ENCODE data around the gene COL28A1. TPM values are rescaled to one million over a fixed set of nuclear protein-coding genes. Genes with fewer than 3 reads are reported as not detected.

Gene COL28A1
- total and polyA plus RNA-seq, 7 donors, result 0.29 to 6.3 (median 1.9) TPM

GRCh38 chr7:7375538-7375937 is 160.1 kb downstream of the COL28A1 start:
- no peak overlapping the region for H3K4me3 ChIP-seq
- H3K36me3 ChIP-seq (ENCODE audit: insufficient read depth in 1 of 2, low read depth in 1 of 2), result peaks cover 0 to 11% of the 10 kb centered on the region in 2 donors
- DNase-seq (no peak), ATAC-seq (no peak)
- H3K4me1 ChIP-seq, result no peaks in the 10 kb centered on the region
- H3K27me3 ChIP-seq (ENCODE audit: insufficient read depth in 3 of 3, low read length in 2 of 3), result no peaks in the 10 kb centered on the region
- intact Hi-C loops (cut with DNase I), result no loop called here
- WGBS, 3 donors, result 50 to 54% (median 52%) methylated on average over 4 of the region's 4 CpGs
- H3K27ac ChIP-seq, result no peak overlapping the region
- H3K9me3 ChIP-seq, result no peaks in the 10 kb centered on the region
- no peak for TF ChIP-seq CTCF (IDR thresholded peaks at IDR 0.05)

GRCh38 chr7:7370076-7370475 is 165.6 kb downstream of the COL28A1 start:
- Histone ChIP-seq H3K4me1 (no peaks in the 10 kb centered on the region), H3K36me3 (ENCODE audit: insufficient read depth in 1 of 2, low read depth in 1 of 2) (peaks cover 0 to 14% of the 10 kb centered on the region in 2 donors), H3K4me3 (no peak overlapping the region), H3K9me3 (no peaks in the 10 kb centered on the region), H3K27ac (no peak overlapping the region), H3K27me3 (ENCODE audit: insufficient read depth in 3 of 3, low read length in 2 of 3) (no peaks in the 10 kb centered on the region)
- no peak for ATAC-seq
- intact Hi-C loops (cut with DNase I), result no loop called here
- no peak for DNase-seq
- WGBS, 3 donors, result 72 to 83% (median 73%) methylated on average over 2 of the region's 2 CpGs
- TF ChIP-seq CTCF (IDR thresholded peaks at IDR 0.05), result no peak

GRCh38 chr7:7369134-7369533 is 166.5 kb downstream of the COL28A1 start:
- TF ChIP-seq CTCF (IDR thresholded peaks at IDR 0.05), result no peak
- Histone ChIP-seq H3K36me3 (ENCODE audit: insufficient read depth in 1 of 2, low read depth in 1 of 2) (peaks cover 0 to 14% of the 10 kb centered on the region in 2 donors), H3K27me3 (ENCODE audit: insufficient read depth in 3 of 3, low read length in 2 of 3) (no peaks in the 10 kb centered on the region), H3K9me3 (no peaks in the 10 kb centered on the region), H3K4me3 (no peak overlapping the region), H3K4me1 (no peaks in the 10 kb centered on the region), H3K27ac (no peak overlapping the region)
- WGBS, 3 donors, result 92 to 94% (median 92%) methylated on average over 2 of the region's 2 CpGs
- intact Hi-C loops (cut with DNase I), result no loop called here
- ATAC-seq (no peak), DNase-seq (no peak)

- no peak for ATAC-seq
- H3K4me3 ChIP-seq, result no peak overlapping the region
- intact Hi-C loops (cut with DNase I), result no loop called here
- H3K4me1 ChIP-seq, result no peaks in the 10 kb centered on the region
- H3K27ac ChIP-seq, result no peak overlapping the region
- peaks cover 0 to 15% of the 10 kb centered on the region in 2 donors for H3K36me3 ChIP-seq (ENCODE audit: insufficient read depth in 1 of 2, low read depth in 1 of 2)
- no peaks in the 10 kb centered on the region for H3K9me3 ChIP-seq
- DNase-seq, result no peak
- no peaks in the 10 kb centered on the region for H3K27me3 ChIP-seq (ENCODE audit: insufficient read depth in 3 of 3, low read length in 2 of 3)
- TF ChIP-seq CTCF (IDR thresholded peaks at IDR 0.05), result no peak
- 46 to 60% (median 49%) methylated on average over 3 of the region's 3 CpGs for WGBS, 3 donors
These were observed 181.0 kb downstream of the COL28A1 start for GRCh38 chr7:7354674-7355073.

- ATAC-seq, result no peak
- Histone ChIP-seq H3K27me3 (ENCODE audit: insufficient read depth in 3 of 3, low read length in 2 of 3) (no peaks in the 10 kb centered on the region), H3K27ac (no peak overlapping the region), H3K4me3 (no peak overlapping the region), H3K36me3 (ENCODE audit: insufficient read depth in 1 of 2, low read depth in 1 of 2) (peaks cover 0 to 5% of the 10 kb centered on the region in 2 donors), H3K4me1 (no peaks in the 10 kb centered on the region), H3K9me3 (no peaks in the 10 kb centered on the region)
- WGBS, 3 donors, result 43 to 57% (median 47%) methylated on average over 3 of the region's 3 CpGs
- intact Hi-C loops (cut with DNase I), result no loop called here
- no peak for TF ChIP-seq CTCF (IDR thresholded peaks at IDR 0.05)
- no peak for DNase-seq
These were observed 182.8 kb downstream of the COL28A1 start for GRCh38 chr7:7352845-7353244.

Data from psoas muscle (tissue), 8 donors.